M059J (cell line): ENCODE measurements around the gene ADAMTS6. TPM values are rescaled to one million over a fixed set of nuclear protein-coding genes. Genes with fewer than 3 reads are reported as not detected.
"Not testable (repeated sequence)": the region's sequence is repeated elsewhere in the genome, so short reads cannot be mapped to it uniquely, and the experiment has no call there.

Experiments
- DNase-seq: peaks from one replicate; pipeline ENCODE4 v3.0.0-alpha.2; 2012; ENCODE audit warnings: low read depth
- total RNA-seq: library from RNA; depleted of rRNA; stranded (reverse); fragments of >200 nt; shearing (Covaris generic); gene quantifications from 2 replicates; pipeline ENCODE4 v1.2.3, GENCODE V29; 2014

Gene ADAMTS6
- total RNA-seq, 1 experiment from 2014 or later: 16.5 TPM

DNA sequence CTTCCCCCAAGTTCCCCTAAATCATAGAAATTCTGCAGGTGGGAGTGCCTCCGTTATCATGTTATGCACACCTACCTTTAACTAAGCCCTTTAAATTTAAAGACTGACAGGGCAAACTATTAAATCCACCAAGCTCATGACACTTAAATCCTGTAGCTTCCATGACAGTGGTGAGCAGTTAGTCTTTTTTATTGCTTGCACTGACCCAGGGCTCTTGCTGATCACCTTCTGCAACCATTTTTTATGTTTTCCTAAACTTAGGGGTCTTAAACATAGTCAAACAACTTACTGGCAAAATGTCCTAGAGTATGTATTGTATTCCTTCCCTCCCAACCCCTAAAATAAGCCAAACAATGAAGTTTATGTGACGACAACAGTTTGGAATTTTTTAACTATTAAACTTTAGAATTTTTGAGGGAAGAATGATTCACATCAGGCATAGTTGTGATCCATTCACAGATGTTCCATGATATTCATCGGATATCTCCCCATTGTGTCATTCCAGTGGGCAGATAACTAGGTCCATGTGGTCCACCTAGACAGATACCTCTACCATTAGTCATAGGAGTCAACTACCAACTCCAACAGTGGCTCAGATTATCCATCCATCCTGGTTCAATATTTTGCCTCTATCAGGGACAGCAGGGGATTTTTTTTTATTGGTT, 283.1 kb downstream of the ADAMTS6 start:
- DNase-seq: peak; percentile 98

DNA sequence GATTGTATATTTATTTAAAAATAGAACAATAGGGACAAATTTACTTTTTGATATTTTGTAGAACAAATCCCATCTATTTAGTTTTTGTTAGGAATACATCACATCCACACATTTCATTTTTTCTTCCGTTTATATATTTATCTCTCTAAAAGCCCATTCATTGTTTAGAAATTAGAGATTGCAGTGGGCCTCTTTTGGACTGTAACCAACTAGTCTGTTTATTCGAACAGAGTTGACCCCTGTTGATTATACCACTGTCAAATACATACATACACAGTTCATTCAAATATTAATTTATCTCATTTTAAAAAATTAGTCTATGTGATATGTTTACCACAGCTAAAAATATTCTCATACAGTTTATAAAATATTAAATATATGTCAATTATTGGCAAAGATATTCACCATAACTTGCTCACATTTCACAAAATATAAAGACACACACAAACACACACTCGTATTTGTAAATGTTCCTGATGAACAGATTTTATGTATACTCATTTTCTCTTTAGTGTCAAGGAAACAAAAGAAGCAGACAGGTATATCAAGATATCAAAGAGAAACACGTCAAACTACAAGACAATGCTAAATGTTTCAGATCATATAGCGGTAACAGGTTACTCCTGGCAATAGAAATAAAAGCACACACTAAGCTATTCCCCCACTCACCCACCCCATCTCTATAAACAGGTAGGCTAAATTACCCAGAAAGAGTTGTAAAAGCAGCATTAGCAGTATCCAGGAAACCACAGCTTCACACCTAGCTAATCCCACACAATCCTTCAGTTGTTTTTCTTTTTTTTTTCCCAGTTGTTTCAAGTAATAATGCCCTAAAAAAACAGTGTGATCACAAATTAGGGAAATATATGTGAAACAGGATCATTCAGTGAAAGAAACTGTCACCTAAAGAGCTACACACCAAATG, 283.9 kb downstream of the ADAMTS6 start:
- DNase-seq: peak; percentile 52

DNA sequence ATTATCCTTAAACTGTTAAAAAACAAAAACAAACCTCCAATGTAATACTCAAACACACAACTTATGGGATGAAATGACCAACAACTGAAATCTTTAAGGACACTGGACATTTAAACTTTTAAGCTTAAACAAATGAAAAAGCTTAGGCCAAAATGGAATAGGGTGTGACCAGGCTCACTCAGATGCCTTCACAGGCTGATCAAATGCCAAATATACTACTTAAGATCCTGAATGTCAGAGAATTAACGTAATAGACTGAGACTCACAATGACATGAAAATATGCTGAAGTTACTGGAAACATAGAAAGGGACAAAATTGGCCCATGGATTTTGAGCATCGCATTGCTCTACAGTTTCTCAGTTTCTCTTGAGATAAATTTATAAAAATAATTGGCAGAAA, 286.8 kb downstream of the ADAMTS6 start:
- no peak for DNase-seq

DNA sequence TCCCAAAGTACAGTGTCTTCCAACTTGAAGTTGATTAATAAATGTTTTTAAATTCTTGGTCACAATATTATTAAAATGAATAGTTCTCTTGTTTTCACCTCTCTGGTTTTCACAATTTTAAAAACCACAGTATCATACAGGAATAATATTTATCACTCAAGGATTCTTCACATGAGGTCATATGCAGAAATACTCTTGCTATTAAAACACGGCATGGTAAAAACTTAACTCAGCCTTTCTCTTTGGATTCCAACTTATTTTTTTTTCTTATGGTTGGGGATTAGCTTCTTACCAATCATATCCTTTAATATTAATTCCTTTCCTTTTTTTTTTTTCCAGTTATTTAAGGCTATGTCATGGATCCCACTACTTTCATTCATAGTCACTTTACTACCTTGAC, 289.4 kb downstream of the ADAMTS6 start:
- no peak for DNase-seq

DNA sequence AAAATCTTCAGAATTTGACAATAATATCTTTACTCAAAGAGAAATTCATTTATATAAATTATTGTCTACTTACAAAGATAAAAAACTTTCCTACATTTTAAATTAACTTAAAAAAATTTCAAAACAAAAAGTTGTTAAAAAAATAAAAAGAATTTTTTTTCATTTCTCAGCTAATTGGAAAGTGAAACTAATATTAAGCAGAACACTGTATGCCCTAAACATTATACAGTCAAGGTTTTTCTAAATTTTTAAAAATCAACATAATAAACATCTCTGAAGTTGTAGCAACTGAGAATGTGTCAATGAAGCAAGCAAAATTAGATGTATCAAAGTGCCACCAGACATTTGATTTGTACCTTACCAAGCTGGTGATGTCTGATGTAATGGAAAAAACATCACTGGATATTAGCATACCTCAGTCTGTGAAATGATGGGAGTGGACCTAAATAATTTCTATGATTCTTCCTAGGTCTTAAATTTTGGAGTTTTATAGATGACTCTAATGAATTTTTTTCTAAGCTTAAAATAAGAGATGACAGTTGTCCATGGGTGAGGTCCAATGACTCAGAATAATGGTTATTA, 290.1 kb downstream of the ADAMTS6 start:
- DNase-seq: peak; percentile 55

DNA sequence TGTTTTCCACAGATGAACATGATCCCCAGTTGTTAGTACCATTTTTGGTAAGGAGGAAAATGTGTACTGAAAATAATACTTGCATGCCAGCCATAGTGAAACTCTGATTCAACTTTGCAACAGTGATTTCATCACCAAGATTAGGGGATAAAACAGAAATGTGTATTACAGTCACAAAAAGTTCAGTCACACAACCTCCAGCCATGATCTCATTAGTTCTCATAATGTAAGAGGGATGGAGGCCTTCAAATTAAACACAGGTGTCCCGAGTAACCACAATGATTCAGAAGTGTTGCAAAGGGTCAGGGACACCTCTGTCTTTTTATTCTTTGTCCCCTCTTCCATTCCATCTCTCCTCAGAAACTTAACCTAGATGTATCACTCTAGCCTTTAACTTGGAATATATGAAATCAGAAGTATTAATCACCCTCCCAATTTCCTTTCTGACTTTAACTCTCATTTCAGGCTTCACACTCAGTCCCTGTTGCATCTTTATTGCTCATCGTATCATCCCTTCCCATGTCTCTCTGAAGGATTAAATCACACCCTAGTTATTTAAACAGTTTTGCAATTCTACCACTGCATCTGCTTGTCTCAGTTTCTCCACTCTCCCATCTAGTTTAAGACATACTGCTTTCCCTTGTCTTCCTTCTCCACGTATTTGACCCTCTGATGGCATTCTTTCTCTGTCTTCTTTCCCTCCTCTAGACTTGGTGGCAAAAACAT, 291.2 kb downstream of the ADAMTS6 start:
- DNase-seq: peak; percentile 91

DNA sequence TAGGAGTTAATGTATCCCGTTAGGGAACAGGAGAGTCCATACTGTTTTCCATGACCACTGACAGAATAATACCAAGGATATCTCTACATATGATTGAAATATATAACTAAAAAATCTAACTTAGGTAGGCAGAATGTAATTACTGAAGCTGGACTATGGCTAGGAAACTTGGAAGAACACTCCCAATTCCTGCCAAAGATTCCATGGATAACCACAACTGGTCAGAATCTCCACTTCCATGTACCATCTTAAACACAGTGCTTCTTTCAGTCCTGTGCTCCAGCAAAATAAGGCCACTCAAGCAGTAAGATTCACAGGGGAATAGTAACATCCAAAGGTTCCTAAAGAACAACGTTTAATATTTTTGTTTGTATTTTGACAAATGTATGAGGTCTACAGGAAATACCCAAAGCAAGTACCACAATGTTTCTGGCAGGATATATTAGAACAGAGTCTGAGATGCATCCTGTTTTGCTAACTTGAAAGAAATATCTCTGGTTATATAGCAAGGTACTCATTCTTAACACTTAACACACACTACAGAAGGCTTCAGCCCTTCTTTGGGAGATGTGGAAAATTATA, 295.0 kb downstream of the ADAMTS6 start:
- DNase-seq: peak; percentile 42

DNA sequence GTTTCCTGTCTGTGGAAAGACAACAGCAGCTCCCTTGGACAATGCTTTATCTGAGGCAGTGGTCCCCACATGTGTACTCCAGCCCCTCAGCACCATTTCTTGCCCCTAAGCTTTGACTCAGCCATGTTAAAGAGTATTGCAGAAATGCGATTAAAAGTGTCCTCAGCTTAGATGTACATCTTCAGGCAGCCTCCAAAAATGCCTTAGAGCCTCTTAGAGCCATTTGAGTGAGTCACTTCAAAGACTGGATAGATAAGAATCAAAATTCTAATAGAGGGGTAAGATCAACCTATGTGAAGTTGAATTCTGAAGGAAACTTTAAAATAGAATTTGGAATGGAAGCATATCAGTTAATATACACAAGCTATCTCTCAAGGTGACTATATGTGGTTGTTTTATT, 296.3 kb downstream of the ADAMTS6 start:
- DNase-seq: peak; percentile 61

DNA sequence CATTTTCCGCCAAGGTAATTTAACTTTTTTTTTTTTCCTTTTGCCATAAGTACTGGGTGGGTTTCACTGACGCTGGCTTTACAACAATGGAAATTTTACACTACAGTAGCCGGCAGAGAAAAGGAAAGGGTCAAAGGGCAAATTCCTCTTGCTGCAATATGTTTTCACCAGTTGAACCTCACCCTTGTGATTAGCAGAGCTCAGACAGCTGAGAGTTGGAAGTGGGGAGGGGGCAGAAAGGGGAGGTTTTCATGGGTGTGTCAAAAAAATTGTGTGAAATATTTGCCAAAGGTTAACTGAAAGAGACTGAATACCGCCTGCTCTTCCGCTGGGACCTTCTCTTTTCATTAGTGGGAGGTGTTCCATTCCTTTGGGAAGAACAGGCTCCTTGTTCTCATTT, 296.9 kb downstream of the ADAMTS6 start:
- DNase-seq: no peak

DNA sequence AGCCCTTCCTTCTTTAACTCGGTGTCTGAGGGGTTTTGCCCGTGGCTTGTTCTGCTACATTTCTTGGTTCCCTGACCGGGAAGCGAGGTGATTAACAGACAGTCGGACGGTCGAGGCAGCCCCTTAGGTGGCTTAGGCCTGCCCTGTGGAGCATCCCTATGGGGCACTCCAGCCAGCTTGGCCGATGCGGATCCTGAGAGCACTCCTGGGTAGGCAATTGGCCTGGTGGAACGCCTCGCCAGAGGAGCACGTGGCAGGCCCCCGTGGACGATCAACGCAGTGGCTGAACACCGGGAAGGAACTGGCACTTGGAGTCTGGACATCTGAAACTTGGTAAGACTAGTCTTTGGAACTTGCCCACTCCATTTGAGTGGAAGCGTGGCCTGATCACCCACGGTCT, 307.5 kb downstream of the ADAMTS6 start:
- DNase-seq: not testable (repeated sequence)

DNA sequence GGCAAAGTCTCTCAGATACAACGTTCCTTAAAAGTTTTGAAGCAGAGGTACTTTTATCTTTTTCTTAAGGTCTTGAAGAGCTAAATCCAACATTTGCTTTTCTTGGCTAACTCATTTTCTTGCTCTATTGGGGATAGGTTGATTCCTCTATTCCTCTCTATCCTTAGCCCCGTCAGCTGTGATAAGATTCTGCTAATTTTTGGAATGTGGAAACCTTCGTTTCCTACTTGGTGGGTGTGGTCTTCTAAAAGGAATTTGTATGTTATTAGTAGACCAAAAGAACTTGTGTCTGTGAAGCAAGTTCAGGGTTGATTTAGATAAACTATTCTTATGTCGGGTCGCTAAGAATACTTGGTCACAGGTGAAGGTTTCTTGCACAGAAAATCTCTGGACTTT, 308.6 kb downstream of the ADAMTS6 start:
- no peak for DNase-seq

DNA sequence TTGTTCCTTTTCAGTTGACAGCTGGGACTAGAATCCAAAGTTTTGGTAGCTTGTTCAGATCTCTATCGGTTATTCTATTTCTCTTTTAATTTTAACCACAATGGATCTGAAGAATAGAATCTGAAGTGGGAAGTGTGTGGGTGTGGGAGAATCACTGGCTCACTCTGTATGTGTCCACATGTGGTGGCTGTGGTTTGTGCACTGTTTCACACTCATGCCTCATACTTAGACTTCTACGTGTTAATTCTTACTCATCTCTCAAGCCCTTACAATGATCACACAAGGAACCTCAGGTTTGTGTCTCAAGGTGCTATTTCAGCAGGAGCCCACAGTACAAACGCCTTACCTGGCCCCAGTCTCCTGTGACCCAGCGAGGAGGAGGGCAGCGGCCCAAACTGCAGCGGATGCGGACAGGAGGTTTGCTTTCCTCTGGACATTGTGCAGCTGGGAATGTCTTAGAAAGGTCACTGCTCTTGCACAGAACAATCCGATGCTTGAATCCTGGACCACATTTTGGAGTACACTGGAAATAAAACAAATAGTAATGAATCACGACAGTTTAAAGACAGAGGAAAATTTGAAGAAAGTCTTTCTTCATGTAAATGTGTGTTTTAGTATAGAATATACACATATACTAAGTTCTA, 309.1 kb downstream of the ADAMTS6 start:
- peak; percentile 55 for DNase-seq

DNA sequence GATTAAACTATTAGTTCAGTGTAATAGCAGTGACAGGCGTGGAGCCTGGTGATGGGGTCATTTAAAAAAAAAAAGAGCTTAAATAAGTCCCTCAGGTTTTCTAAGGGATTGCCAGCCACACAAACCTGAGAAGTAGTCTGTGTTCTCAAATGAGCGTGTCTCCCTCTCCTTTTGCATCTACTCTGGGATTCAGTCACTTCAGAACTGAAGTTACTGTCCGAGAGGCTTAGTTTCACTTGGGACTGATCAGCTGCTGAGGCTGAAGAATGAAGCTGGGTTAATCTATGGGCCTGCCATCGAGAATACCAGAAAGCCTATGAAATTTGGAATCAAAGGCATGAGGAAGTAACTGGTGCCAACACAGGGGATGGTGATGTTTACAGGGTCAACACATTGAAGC, 310.1 kb downstream of the ADAMTS6 start:
- no peak for DNase-seq

DNA sequence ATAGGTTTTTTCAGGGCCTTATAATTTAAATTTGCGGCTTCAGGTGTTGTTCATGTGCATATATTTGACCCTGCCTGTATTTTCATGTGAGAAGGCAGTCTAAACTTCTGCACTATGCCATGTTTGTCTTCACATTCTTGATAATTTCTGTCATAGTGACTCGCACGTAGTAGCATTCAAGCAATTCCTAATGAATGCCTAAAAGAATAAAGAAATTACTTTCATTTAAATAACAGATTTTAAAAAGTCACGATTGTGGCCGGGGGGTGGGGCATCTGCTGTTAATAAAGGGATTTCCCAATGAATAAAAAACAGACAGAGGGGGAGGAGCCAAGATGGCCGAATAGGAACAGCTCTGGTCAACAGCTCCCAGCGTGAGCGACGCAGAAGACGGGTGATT, 318.0 kb downstream of the ADAMTS6 start:
- DNase-seq: peak; percentile 56

DNA sequence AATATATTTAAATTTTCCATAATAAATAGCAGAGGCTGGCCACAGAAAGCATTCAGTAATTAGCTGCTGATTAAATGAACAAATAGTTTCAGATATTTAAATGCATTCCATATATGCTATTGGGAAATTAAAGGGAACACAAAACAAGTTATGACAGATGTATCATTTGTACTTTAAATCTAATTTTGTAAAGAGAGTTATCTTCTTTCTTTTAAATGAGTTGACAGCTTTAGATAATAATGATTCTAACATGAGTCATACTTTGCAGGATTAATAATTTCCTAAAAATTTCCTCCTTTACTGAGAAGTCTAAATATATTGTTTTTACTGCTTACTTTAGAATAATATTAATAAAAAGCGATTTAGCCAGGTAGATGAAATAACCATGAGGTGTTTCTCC, 320.1 kb downstream of the ADAMTS6 start:
- no peak for DNase-seq

DNA sequence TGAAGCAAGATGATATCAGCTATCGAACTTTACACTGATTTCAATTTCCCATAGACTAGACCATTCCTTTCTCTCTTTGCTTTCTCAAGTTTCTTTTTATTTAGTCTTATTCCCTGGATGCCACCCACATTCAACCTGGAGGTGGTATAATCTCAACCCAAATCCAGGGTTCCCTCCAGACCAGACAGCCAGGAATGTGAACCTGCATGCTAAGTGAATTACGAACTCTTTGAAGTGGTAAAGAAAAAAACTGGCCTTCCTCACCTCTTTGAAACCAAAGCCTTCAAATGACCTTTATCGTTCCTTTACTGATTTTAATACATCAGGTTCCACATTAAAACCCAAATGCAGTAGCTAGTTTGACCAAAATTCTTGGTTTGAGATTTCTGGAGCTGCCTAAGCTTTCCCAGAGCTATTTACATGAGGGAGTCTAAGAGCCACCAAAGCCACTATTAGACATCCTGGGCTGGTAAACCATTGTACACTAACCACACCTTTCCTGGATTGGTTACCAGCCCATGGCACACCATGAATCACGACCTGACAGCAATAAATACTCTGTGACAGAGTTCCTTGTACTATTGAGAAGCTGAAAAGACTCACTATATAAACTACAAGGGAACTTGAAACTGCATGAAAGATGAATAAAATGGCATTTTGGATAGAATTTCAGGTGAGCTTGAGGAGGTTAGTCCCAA, 323.7 kb downstream of the ADAMTS6 start:
- peak; percentile 93 for DNase-seq

DNA sequence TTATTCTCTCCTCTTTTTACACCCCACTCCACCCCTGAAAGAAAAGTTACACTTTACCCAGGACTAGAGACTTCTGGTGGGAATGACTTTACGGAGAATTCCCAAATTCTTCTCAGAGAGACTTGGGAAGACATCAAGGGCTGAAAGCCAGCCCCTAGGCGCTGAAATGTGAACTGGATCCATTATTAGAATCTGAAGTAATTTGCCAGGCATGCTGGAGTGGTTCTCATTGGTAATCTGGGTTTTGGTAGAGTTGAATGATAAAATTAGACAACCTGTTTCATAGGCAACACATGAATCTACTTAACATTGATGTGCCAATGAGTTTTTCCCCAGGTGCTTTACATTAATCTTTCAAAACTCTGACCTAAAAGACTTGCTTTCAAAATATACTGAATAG, 324.8 kb downstream of the ADAMTS6 start:
- DNase-seq: no peak

DNA sequence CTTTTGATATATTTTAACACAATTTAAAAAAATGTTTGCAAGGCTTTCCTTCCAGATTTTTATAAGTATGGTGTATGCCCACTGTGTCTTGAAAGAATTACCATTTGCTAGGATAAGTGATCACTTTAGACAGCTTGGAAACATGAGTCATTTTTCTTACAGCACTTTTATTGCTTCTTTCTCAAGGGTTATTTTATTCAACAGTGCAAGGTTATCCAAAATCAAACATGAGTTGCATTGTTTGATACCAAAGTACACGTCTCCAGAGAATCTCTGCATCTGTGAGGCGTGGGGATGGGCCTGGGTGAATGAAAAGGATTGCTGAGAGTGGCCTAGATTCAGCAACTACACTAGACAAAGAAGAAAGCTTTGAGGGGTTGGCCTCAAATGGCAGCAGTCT, 329.6 kb downstream of the ADAMTS6 start:
- DNase-seq: peak; percentile 35

DNA sequence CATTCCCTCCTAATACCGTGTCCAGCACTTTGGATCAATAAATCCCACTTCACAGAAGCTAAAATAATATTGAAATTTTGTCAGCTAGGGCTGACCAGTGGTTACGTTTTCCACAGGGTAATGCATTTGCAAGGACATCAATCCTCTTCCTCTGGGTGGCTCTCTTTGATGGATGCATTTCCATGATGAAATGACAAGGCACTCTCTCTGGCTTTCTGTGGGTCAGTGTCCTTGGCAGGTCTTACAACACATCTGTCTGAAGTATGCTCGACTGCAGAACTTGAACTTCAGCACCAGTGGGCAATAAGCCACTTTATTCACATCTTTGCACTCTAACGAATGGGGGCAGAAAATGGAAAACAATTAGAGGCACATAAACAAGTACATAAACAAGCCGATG, 330.1 kb downstream of the ADAMTS6 start:
- DNase-seq: no peak

DNA sequence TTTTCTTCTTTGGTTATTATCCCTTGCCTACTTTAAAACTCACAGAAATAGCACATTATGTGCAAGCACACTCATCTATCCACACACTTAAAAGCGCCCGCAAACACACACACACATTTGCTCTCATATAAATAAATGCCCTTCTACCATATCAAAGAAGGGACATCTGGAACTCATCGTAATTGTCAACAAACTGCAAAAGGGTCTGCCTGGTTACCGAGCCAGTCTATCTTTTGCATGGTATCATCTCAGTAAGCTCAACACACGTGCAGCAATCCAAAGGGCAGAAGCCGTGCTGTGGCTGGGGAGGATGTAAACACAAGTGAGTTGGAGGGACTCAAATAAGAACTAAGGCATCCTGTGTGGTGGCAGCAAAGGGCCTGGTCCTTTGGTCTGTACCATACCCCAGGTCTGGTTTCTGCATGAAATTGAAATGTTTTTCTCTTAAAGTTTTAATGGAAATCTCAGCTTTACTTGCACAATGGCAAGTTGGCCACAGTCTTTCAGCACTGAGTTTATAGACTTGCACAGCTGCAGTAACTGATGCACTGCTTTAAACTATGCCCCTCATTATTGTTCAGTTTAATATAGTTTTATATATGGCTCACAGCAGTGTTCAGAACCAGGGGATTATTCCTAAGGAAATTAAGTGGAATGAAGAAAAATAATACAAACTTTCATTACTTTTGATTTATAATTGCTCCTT, 331.0 kb downstream of the ADAMTS6 start:
- no peak for DNase-seq
